ENCODE measurements around the gene SLC22A2.
"Not testable (repeated sequence)": the region's sequence is repeated elsewhere in the genome, so short reads cannot be mapped to it uniquely, and the experiment has no call there.

Gene SLC22A2

DNA sequence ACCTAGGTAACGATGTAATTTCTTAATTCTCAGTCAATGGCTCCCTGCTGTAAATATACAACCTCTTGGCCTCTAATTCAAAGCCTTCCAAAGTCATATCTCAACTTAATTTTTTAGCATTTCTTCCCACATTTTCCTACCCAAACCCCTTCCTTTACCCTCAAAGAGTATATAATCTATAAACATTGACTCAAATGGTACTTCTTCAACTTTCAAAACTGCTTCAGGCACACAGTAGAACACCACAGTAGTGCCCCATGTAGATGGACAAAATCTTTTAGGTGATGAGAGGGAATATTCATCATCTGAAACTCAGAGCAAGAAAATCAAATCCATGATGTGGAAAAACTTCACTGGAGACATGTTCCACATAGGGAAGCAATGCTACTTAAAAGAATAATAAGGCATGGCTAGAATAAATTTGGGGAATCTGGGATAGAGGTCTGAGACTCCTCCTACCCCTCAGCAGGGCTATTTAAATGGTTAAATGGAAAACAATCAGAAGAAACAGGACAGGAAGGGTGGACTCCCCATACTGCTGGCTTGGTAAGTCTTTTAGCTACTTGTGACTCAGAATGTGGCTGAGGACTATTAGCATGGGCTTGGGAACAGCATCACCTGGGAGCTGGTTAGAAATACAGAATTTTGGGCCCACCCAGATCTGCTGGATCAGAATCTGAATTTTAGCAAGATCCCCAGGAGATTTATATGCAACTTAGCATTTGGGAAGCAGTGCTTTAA, 6.4 kb downstream of the SLC22A2 start:
- DNase-seq (ENCODE audit: low read depth in 2 of 3, low spot score in 1 of 3) = no peak

DNA sequence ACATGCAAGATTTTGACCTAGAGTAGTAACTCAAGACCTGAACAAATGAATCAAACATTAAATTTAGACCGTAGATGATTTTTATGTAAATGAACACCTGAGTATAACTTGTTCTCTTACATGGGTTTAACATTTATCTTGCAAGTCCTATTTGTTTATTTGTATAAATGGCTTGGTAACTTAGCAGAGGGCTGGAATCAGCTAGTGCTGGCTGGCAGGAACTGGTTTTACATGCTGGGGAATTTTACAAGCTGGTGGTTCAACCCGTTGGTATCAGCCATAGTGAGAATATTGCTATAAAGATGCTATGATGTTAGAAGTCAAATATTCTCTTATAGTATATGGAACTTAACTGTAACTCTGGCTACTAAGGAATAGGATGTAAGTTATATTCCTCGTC, 8.9 kb downstream of the SLC22A2 start:
- no peak for DNase-seq (ENCODE audit: low read depth in 2 of 3, low spot score in 1 of 3)

DNA sequence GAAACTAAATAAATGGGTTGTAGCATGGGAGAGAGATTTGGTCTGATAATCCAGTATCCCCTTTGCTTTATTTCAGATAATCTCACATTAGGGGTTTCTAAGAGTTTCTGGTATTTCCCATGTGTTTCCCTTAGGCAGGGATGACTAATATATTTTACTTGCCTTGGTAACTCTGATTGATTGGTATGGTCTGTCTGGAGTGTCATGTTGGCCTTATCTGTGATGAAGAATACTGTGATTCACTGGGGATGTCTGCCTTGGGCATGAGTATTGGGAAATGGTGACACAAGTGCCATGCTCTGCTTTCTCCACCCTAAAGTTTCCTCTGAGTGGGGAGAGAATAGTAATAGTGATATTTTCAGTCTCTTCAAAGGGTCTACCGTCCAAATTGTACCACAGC, 10.1 kb downstream of the SLC22A2 start:
- DNase-seq (ENCODE audit: low read depth in 2 of 3, low spot score in 1 of 3) = no peak

DNA sequence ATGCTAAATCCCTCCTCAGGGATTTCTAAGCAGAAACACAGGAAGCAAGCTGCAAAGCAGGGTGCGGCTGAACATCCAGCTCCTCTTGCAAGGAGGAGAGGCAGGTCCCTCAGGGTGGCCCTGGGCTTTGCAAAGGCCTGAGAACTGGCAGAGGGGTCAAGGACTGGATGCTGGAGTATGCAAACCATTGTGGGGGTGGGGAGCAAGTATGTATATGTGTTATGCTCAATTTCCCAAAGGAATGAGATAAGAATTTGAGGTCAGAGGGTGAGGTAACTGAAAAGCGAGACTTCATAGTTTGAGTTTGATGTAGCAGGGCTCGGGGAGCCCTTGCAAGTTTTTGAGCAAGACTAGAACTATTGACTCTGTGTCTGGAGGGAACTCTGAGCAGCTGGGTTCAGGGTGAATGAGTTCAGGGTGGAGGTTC, 11.2 kb downstream of the SLC22A2 start:
- no peak for DNase-seq (ENCODE audit: low read depth in 2 of 3, low spot score in 1 of 3)

DNA sequence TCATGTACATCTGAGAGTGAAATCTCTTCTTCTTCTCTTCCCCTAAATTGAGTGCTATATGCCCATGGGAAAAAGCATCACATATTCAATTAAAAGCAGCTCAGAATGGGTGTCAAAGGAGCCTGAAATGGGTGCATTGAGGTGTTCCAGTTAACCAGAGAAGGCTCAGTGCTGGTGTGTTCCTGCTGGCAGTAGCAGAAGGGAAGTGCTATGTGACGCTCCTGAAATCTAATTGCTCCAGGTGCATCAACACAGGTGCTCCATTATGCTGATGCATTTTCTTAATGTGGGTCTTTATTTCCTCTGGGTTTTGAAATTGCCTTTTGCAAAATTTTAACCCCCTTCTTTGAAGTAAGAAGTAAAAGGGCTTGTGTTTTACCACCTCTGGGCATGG, 17.9 kb downstream of the SLC22A2 start:
- no peak for DNase-seq (ENCODE audit: low read depth in 2 of 3, low spot score in 1 of 3)

DNA sequence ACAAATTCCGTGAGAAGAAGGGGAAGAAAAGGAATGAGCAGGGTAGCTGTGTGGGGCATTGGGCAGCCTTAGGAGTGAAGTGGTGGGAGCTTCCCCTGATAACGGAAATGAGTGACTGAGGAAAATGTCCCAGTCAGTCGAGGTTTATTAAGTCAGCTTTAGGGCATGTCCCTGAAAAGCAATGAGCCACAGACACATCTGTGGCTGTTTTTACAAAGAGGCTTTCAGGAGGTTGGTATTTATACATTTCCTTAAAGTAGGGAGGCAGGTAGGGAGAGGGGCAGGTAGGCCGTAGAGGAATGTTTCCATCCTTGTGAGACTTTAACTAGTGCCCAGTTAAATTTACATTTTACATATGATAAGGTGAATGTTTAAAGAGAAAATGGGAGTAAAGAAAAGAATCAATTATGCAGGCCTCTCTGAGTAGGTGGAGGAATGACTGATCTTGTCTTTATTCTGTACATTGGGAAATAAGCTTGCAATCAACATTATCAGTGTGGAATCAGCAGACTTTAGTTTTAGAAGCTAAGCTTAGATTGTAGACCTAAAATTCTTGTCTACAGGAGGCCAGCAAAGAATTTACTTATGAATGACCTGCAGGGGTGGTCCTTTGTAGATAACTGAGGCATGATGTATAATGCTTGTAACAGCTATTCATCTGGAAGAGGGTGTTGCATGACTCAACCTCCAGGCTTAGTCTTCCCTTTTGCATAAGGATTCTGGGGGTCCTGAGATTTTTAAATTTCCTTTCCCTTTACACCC, 18.5 kb downstream of the SLC22A2 start:
- DNase-seq (ENCODE audit: low read depth in 2 of 3, low spot score in 1 of 3) = no peak

DNA sequence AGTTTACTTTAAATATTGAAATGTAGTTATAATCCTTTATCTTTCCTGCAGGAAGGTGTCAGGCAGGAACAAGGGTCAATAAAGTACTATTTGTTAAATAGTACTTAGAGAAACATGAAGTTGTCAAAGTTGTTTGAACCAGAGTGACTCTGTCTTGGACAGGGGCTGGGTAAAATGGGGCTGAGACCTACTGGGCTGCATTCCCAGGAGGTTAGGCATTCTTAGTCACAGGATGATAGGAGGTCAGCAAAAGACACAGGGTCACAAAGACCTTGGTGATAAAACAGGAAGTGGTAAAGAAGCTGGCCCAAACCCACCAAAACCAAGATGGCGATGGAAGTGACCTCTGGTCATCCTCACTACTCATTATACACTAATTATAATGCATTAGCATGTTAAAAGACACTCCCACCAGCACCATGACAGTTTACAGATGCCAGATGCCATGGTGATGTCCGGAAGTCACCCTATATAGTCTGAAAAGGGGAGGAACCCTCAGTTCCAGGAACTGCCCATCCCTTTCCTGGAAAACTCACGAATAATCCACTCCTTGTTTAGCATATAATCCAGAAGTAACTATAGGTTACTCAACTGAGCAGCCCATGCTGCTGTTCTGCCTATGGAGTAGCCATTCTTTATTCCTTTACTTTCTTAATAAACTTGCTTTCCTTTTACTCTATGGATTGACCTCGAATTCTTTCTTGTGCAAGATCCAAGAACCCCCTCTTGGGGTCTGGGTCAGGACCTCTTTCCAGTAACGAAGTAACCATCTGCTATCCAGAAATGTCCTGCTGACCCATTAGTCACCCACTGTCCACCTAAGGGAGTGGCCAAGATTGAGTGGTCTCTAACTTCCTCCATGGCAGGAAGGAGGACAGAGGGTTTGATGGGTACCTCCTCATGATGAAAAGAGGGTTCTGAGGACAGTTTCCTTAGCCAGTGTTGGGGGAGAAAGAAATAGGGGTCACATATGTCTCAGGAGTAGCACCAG, 19.6 kb downstream of the SLC22A2 start:
- no peak for DNase-seq (ENCODE audit: low read depth in 2 of 3, low spot score in 1 of 3)

DNA sequence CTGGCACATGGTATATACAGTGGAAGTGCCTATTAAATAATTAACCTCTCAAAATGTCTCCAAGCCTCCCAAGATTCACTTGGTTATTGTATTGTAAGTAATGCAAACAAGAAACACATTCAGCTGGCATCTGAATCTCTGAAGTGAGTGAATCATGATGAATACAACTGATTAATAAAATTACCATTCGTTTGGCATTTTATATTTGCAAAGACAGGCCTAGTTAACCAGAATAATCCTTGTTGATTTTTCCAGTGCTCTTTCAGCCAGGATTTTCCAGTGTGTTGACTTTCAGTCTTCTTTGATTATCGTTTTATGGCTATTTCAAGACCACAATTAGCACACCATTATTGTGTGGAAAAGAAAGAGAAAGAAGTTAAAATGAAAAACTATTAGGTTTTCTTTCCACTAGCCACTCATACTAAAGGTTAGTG, 20.3 kb downstream of the SLC22A2 start:
- DNase-seq (ENCODE audit: low read depth in 2 of 3, low spot score in 1 of 3) = no peak

DNA sequence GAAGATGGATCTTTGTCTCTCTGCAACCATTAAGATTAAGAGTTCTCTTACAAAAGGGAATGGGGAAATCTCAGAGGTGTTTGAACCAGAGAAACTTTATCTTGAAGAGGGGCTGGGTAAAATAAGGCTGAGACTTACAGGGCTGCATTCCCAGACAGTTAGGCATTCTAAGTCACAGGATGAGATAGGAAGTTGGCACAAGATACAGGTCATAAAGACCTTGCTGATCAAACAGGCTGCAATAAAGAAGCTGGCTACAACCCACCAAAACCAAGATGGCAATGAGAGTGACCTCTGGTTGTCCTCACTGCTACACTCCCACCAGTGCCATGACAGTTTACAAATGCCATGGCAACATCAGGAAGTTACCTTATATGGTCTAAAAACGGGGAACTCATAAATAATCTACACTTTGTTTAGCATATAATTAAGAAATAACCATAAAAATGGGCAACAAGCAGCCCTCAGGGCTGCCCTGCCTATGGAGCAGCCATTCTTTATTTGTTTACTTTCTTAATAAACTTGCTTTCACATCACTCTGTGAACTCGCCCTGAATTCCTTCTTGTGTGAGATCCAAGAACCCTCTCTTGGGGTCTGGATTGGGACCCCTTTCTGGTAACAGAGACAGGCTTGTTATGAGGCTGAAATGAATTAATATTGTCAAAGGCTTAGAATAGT, 20.9 kb downstream of the SLC22A2 start:
- not testable (repeated sequence) for DNase-seq (ENCODE audit: low read depth in 2 of 3, low spot score in 1 of 3)

DNA sequence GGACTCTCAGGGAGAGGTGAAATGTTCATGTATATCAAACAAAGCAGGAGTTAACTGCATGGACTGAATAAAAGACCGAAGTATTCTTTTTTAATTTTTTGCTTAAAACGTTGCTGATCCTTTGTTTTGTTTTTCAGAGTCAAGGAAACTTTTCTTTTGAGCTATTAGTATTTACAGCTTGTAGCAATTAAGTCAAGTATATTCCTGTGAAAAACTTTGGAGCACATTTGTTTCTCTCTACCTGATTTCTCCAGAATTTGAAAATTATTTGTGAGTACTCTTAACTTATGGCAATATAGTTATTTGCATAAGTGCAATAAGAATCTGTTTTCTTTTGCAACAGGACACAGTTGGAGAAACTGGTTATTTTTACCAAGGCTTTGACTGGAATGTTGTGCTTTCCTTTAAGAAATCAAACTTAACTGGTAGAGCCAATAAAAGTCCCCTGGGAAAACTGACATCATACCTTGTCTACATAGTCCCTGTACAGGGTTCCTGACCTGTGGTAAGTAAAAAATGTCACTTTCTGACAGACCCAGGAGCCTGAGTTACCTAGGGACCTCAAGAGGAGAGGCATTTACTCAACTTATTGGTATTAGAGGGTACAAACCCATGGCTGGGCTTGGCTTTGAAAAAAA, 22.3 kb downstream of the SLC22A2 start:
- not testable (repeated sequence) for DNase-seq (ENCODE audit: low read depth in 2 of 3, low spot score in 1 of 3)

DNA sequence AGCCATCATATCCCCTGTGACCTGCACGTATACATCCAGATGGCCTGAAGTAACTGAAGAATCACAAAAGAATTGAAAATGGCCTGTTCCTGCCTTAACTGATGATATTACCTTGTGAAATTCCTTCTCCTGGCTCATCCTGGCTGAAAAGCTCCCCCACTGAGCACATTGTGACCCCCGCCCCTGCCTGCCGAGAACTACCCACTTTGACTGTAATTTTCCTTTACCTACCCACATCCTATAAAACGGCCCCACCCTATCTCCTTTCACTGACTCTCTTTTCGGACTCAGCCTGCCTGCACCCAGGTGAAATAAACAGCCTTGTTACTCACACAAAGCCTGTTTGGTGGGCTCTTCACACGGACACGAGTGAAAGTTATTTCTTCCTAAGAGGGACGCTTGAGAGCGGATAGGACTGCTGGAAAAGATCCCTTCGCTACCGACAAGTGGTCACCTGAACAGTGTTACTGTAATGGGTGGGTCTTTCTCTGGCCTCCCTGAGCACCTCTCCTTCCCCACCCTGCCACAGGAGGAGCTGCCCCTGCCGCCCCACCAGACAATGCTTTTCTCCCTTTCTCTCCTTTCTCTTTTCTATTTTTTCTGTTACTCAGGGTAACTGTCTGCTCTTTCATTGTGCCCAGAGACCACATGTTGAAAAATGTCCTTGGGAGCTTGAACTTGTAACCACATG, 24.5 kb downstream of the SLC22A2 start:
- not testable (repeated sequence) for DNase-seq (ENCODE audit: low read depth in 2 of 3, low spot score in 1 of 3)

DNA sequence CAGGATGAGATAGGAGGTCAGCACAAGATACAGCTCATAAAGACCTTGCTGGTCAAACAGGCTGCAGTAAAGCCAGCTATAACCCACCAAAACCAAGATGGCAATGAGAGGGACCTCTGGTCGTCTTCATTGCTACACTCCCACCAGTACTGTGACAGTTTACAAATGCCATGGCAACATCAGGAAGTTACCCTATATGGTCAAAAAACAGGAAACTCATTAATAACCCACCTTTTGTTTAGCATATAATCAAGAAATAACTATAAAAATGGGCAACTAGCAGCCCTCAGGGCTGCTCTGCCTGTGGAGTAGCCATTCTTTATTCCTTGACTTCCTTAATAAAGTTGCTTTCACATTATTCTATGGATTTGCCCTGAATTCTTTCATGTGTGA, 30.9 kb downstream of the SLC22A2 start:
- DNase-seq (ENCODE audit: low read depth in 2 of 3, low spot score in 1 of 3) = no peak

DNA sequence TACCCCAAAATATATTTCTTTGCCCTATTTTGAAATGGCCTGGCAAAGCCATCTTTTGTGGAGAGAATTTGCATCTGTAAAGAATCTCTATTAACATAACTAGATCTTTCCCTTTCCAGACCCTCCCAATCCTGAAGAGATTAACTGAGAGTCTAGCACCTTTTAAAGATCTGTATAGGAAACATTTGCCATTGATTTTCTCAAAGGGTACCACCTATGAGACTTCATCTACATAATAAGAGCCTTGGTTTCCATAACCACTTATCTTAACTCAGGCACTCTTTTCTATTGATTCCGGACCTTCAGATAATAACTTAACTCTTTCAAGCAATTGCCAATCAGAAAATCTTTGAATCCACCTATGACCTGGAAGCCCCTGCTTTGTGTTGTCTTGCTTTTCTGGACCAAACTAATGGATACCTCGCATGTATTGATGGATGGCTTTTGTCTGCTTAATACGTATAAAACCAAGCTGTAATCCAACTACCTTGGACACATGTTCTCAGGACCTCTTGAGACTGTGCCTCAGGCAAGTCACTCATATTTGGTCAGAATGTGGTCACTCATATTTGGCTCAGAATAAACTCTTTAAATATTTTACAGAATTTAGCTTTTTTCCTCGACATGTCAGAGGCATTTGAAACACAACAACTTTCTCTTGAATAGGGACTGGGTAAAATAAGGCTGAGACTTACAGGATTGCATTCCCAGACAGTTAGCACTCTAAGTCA, 31.4 kb downstream of the SLC22A2 start:
- DNase-seq (ENCODE audit: low read depth in 2 of 3, low spot score in 1 of 3) = no peak

DNA sequence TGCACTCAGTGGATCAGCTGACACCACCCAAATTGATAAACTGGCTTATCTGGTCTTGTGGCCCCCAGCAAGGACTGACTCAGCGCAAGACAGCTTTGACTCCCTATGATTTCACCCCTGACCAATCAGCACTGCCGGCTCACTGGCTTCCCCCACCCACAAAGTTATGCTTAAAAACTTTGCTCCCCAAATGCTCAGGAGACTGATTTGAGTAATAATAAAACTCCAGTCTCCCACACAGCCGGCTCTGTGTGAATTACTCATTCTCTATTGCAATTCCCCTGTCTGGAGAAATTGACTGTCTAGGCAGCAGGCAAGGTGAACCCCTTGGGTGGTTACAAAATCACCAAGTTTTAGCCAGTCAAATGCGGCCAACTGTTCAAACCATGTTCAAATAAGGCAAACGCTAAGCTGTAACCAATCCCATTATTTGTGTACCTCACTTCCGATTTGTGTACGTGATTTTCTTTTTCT, 32.5 kb downstream of the SLC22A2 start:
- peak; percentile 49 to 65 (median 49) for DNase-seq (ENCODE audit: low read depth in 2 of 3, low spot score in 1 of 3)

DNA sequence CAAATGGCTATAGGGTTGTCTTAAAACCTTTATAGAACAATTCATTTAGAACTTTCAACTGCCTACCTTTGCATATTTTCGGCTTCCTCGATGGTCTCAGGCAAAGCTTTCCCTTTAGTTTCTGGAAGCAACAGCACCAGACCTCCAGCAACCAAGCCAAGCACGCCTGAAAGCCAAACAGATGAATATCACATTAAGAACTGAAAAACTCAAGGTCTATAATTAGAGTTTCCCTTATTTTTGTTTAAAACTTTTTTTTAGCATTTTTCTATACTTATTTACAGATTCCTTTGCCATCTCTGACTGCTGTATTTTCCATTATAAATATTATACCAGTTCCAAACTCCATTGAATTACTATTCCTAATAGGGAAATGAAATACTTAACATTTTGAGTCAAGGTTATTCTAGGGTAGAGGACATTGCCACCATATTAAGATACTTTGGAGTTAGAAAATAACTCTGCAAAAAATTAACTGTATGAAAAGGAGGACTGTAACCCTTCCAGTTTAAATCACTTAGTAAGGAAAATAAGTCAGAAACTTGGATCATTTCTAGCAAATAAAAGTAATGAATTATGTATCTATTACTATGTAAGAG, 33.9 kb downstream of the SLC22A2 start:
- no peak for DNase-seq (ENCODE audit: low read depth in 2 of 3, low spot score in 1 of 3)

DNA sequence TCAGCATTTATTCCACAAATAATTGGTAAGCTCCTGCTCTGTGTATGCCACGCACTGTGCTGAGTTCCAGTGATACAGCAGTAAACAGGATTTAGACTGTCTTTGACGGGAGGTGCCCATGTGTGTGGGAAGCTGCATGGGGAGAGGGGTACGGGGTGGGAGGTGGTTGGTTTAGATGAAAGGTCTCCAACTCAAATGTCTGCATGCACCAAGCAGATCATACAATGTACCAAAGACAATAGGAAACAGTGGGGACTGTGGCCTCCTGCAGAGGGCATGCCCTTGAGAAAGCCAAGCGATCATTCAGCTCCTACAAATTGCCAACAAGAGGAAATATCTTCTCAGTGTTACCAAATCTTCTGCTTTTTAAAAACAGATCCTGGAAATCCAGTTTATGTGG, 36.1 kb downstream of the SLC22A2 start:
- no peak for DNase-seq (ENCODE audit: low read depth in 2 of 3, low spot score in 1 of 3)

DNA sequence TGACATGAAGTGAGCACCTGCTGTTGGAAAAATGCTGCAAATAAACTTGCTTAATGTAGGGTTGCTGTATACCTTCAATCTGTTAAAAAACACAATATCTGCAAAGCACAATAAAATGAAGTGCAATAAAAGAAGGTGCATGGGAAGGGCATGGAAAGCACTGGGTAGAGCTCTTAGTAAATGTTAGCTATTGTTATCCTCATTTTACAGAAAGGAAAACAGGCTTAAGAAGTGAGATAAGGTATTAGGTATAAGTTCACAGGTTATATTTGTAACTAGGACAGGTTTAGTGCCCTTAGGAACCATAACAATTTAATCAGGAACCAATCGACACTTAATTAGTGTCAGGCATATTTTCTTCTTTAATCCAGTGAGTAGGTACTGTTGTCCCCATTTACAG, 36.7 kb downstream of the SLC22A2 start:
- no peak for DNase-seq (ENCODE audit: low read depth in 2 of 3, low spot score in 1 of 3)

DNA sequence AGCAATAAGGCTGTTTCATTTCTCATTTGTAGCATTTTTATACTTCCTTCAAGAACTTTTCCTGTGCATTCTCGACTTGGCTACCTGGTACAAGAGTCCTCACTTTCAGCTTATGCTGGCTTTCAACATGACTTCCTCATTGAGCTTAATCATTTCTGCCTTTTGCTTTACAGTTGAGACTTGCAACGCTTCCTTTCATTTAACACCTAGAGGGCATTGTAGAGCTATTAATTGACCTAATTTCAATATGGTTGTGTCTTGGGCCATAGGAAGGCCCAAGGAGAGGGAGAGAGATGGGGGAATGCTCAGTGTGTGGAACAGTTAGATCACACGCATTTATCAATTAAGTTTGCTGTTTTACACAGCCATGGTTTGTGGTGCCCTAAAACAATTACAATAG, 37.2 kb downstream of the SLC22A2 start:
- no peak for DNase-seq (ENCODE audit: low read depth in 2 of 3, low spot score in 1 of 3)

DNA sequence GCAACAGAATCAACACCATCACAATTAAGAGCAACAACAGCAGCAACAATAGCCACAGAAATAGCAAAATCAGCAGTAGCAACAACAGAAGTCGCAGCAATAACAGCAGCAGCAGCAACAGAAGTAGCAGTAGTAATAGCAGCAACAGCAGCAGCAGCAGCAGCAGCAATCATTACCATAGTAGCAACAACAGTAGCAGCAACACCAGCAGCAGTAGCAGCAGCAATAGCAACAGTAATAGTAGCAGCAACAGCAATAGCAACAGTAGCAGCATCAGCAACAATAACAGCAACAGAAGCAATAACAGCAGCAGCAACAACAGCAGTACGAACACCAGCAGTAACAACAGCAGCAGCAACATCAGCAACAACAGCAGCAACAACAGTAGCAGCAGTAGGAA, 39.8 kb downstream of the SLC22A2 start:
- DNase-seq (ENCODE audit: low read depth in 2 of 3, low spot score in 1 of 3) = no peak

All from stimulated activated CD4-positive, alpha-beta T cell treated with anti-CD3 and anti-CD28 coated beads, Interleukin-12 subunit alpha, Interleukin-12 subunit beta, amount 100 ng/mL, for 48 hours (primary cell).